GM12878 (cell line): ENCODE results near the gene SP1. TPM values are rescaled to one million over a fixed set of nuclear protein-coding genes. Genes with fewer than 3 reads are reported as not detected.

Experiments used
- ATAC-seq: fragments of 200-7000 bp; cut with Tn5 transposase; 3 replicates; pipeline ENCODE4 v1.9.1; 2020; ENCODE audit warnings: mild to moderate bottlenecking, moderate library complexity
- BruUV-seq: library from RNA; stranded (reverse); fragments of 400-500 nt; replicated peaks from 2 replicates; lab custom pipeline; 2021; lab: Mats Ljungman, UMichigan
- CTCF ChIA-PET: fragments of 300-600 bp; sonication (Branson Sonifier 250); formaldehyde crosslinking; extraction: SDS; loops from one replicate; lab custom pipeline; 2021; ENCODE audit warnings: inconsistent platforms; lab: Yijun Ruan, JAX
- POLR2A ChIA-PET: fragments of 350-600 bp; formaldehyde crosslinking; extraction: SDS; loops from one replicate; lab custom pipeline; 2021; ENCODE audit warnings: inconsistent platforms; lab: Charles Lee
- RAD21 ChIA-PET: fragments of 300-600 bp; sonication (Branson Sonifier 250); formaldehyde crosslinking; loops from one replicate; lab custom pipeline; 2023; ENCODE audit warnings: antibody characterized with exemption; ENCODE audit not compliant: unreplicated experiment; lab: Charles Lee
- SMC1A ChIA-PET: fragments of 300-600 bp; sonication (Branson Sonifier 250); formaldehyde crosslinking; loops from one replicate; lab custom pipeline; 2023; ENCODE audit not compliant: unreplicated experiment, uncharacterized antibody; lab: Charles Lee
- DNase-seq: peaks from one replicate; pipeline ENCODE4 v3.0.0-alpha.2; 2011; ENCODE audit warnings: low read depth, low spot score
- FAIRE-seq: peaks from 3 replicates; lab custom pipeline; 2011; peaks lifted over from hg19 to GRCh38; lab: Jason Lieb, UNC
- H2AFZ ChIP-seq: 2 replicates; pipeline ENCODE4 v1.6.0; 2011; ENCODE audit warnings: low read depth, low read length, control low read depth; ENCODE audit not compliant: control insufficient read depth
- H3K27ac ChIP-seq: 2 replicates; pipeline ENCODE4 v1.5.1; 2011; ENCODE audit warnings: control low read depth; ENCODE audit not compliant: control insufficient read depth, insufficient read depth
- H3K27me3 ChIP-seq, 2 experiments: replicated peaks in 1 of 2; 2 replicates each; pipeline versions ENCODE4 v1.6.0 to v1.6.1; 2011; ENCODE audit warnings: low read length in 1 of 2; ENCODE audit not compliant: control insufficient read depth in 2 of 2, insufficient read depth in 2 of 2
- H3K36me3 ChIP-seq, 2 experiments: 2 replicates each; pipeline ENCODE4 v1.5.1; 2011; ENCODE audit warnings: low read length in 1 of 2; ENCODE audit not compliant: control insufficient read depth in 2 of 2, insufficient read depth in 2 of 2
- H3K4me1 ChIP-seq: 2 replicates; pipeline ENCODE4 v1.6.1; 2011; ENCODE audit warnings: mild to moderate bottlenecking, low read length, moderate library complexity, mixed read lengths; ENCODE audit not compliant: control insufficient read depth, insufficient read depth
- H3K4me2 ChIP-seq: 2 replicates; pipeline ENCODE4 v1.6.0; 2011; ENCODE audit warnings: control low read depth; ENCODE audit not compliant: control insufficient read depth, insufficient read depth
- H3K4me3 ChIP-seq: fragments of 200-600 bp; sonication (generic); 2 replicates; pipeline ENCODE4 v1.5.1; 2016
- H3K79me2 ChIP-seq: 2 replicates; pipeline ENCODE4 v1.6.0; 2011; ENCODE audit warnings: low read length; ENCODE audit not compliant: control insufficient read depth, insufficient read depth
- H3K9ac ChIP-seq: 2 replicates; pipeline ENCODE4 v1.8.0; 2011; ENCODE audit warnings: low read length, control low read depth, mixed read lengths; ENCODE audit not compliant: control insufficient read depth, insufficient read depth
- H3K9me3 ChIP-seq: replicated peaks from 3 replicates; pipeline ENCODE4 v1.5.1; 2011; ENCODE audit warnings: mild to moderate bottlenecking, low read length; ENCODE audit not compliant: control insufficient read depth, insufficient read depth
- H4K20me1 ChIP-seq: 2 replicates; pipeline ENCODE4 v1.6.0; 2011; ENCODE audit not compliant: control insufficient read depth, insufficient read depth
- ATF7 ChIP-seq: fragments of 450-650 bp; IDR thresholded peaks from 2 replicates; pipeline ENCODE4 v1.6.1; 2016; ENCODE audit warnings: low read depth, mild to moderate bottlenecking
- EZH2 ChIP-seq: IDR thresholded peaks from 2 replicates; pipeline ENCODE4 v1.6.1; 2012; ENCODE audit warnings: low read depth, mild to moderate bottlenecking, control low read depth, inconsistent platforms, low read length, borderline replicate concordance; ENCODE audit not compliant: control insufficient read depth
- IKZF2 ChIP-seq, 2 experiments: fragments of 450-650 bp; IDR thresholded peaks; 2 replicates each; pipeline ENCODE4 v1.6.1; 2017; ENCODE audit warnings: mild to moderate bottlenecking in 2 of 2, moderate library complexity in 2 of 2
- JUNB ChIP-seq: IDR thresholded peaks from 2 replicates; pipeline ENCODE4 v1.6.1; 2016; ENCODE audit warnings: antibody characterized with exemption, mild to moderate bottlenecking
- NBN ChIP-seq: fragments of 450-650 bp; IDR thresholded peaks from 2 replicates; pipeline ENCODE4 v1.6.1; 2016
- PAX8 ChIP-seq: fragments of 450-650 bp; IDR thresholded peaks from 2 replicates; pipeline ENCODE4 v1.6.1; 2017; ENCODE audit warnings: mild to moderate bottlenecking, moderate library complexity
- POLR2A ChIP-seq: IDR thresholded peaks from 2 replicates; pipeline ENCODE4 v1.6.1; 2011; ENCODE audit warnings: low read depth, mild to moderate bottlenecking, low read length
- RAD21 ChIP-seq: IDR thresholded peaks from 2 replicates; pipeline ENCODE4 v1.6.1; 2011; ENCODE audit warnings: mild to moderate bottlenecking, low read depth, low read length, moderate library complexity; ENCODE audit not compliant: insufficient read depth
- SMC3 ChIP-seq: IDR thresholded peaks from 2 replicates; pipeline ENCODE4 v1.6.1; 2011; ENCODE audit warnings: low read length, improper control_type of control experiment, borderline replicate concordance
- WGBS: methylation state at CpG from one replicate; pipeline ENCODE4 v1.1.6; 2016; ENCODE audit warnings: low lambda C conversion rate; ENCODE audit not compliant: insufficient replicate concordance, insufficient coverage; ENCODE audit errors: missing lambda C conversion rate; 5-methylcytosine and 5-hydroxymethylcytosine counted together
- in situ Hi-C: fragments of 300-500 bp; cut with MboI; formaldehyde crosslinking; loops from 9 replicates; pipeline ENCODE4 v1.14.3; 2018; ENCODE audit warnings: mixed read lengths
- intact Hi-C: fragments of 100-400 bp; cut with micrococcal nuclease; formaldehyde crosslinking; loops from one replicate; pipeline ENCODE4 v1.14.2; 2022; ENCODE audit not compliant: unreplicated experiment
- polyA plus RNA-seq, 11 experiments: library from polyadenylated mRNA; depleted of rRNA in 4 of 11; unstranded in 6 of 11; stranded (reverse) in 5 of 11; fragments of >200 nt; fragmentation: Nextera tagmentation in 4 of 11; fragmentation: Illumina TruSeq in 1 of 11; extraction: Ambion mirVana in 4 of 11; extraction: Trizol in 1 of 11; gene quantifications; 1 replicate in 1 of 11; 2 replicates in 10 of 11; pipeline versions ENCODE4 v1.2.1 to v1.2.3, GENCODE V29; 2011 to 2016; ENCODE audit warnings: inconsistent platforms in 2 of 11, missing spikeins in 2 of 11, low read depth in 1 of 11
- total RNA-seq, 4 experiments: library from RNA; depleted of rRNA in 3 of 4; stranded (reverse); fragments of >200 nt in 3 of 4; fragmentation: Illumina TruSeq in 1 of 4; extraction: Trizol in 1 of 4; gene quantifications; 2 replicates each; pipeline versions ENCODE4 v1.2.1 to v1.2.3, GENCODE V29; 2013 to 2021
- TF ChIP-seq, protein P1 (sequence below): fragments of 450-650 bp; formaldehyde crosslinking; IDR thresholded peaks from 2 replicates; pipeline ENCODE4 v1.5.0; 2022; ENCODE audit warnings: mild to moderate bottlenecking, missing genetic modification characterization
- TF ChIP-seq, protein P2 (sequence below), 3 experiments: IDR thresholded peaks in 2 of 3; conservative IDR thresholded peaks in 1 of 3; 2 replicates each; pipeline ENCODE4 v1.5.1; 2011; ENCODE audit warnings: low read depth in 3 of 3, low read length in 3 of 3, mild to moderate bottlenecking in 3 of 3, control low read depth in 2 of 3, moderate library complexity in 2 of 3, inconsistent platforms in 1 of 3, mixed read lengths in 1 of 3; ENCODE audit not compliant: control insufficient read depth in 2 of 3, insufficient read depth in 1 of 3; ENCODE audit errors: extremely low read depth in 1 of 3
- TF ChIP-seq, protein P3 (sequence below): IDR thresholded peaks from 2 replicates; pipeline ENCODE4 v1.6.1; 2011; ENCODE audit warnings: borderline replicate concordance, low read depth, mild to moderate bottlenecking, moderate library complexity, low read length; ENCODE audit not compliant: insufficient read depth, poor library complexity, severe bottlenecking

SP1 gene
- total and polyA plus RNA-seq, 10 of the 15 experiments (the other 5 are each of a cell fraction or from before 2014, with no cell fraction given): 3.3 to 52.0 (median 25.2) TPM

DNA sequence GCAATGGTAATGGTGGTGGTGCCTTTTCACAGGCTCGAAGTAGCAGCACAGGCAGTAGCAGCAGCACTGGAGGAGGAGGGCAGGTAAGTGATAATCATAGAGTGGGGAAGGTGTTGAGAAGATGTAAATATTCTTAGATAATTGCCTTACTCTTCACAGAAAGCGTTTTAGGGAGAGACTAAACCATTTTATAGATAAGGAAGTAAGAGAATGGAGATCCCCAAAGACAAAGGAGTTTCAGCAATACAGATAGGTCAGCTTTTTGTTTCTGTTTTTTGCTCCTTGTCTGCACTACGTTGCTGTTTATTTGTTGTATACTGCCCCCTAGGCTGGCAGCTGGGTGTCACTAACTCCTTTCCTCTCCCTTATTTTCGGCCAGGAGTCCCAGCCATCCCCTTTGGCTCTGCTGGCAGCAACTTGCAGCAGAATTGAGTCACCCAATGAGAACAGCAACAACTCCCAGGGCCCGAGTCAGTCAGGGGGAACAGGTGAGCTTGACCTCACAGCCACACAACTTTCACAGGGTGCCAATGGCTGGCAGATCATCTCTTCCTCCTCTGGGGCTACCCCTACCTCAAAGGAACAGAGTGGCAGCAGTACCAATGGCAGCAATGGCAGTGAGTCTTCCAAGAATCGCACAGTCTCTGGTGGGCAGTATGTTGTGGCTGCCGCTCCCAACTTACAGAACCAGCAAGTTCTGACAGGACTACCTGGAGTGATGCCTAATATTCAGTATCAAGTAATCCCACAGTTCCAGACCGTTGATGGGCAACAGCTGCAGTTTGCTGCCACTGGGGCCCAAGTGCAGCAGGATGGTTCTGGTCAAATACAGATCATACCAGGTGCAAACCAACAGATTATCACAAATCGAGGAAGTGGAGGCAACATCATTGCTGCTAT lies 2.0 kb downstream of the SP1 start:
- intact Hi-C loops: loop anchor here (1.0 to 5.0 kb wide), 3 partner anchors 30 to 71 kb away; partner anchors contain the start of genes AMHR2 and PCBP2
- peak; percentile 61 for FAIRE-seq
- Histone ChIP-seq H3K9ac (peak overlapping the region; percentile 67), H3K27me3 (no peaks in the 10 kb centered on the region), H4K20me1 (peaks cover 4% of the 10 kb centered on the region; the same call in 1 of the 2 replicates), H3K79me2 (peaks cover 47% of the 10 kb centered on the region), H2AFZ (peak overlapping the region; percentile 20; the same call in 1 of the 2 replicates), H3K4me2 (peak overlapping the region; percentile 95), H3K4me1 (peaks cover 25% of the 10 kb centered on the region), H3K27ac (peak overlapping the region; percentile 78), H3K4me3 (peak overlapping the region; percentile 55), H3K36me3 (peaks cover 11% of the 10 kb centered on the region in 2 experiments; a peak in 3 of 4 replicates), H3K9me3 (no peaks in the 10 kb centered on the region; the same call in 2 of the 3 replicates)
- in situ Hi-C loops: no loop called here
- ChIA-PET SMC1A (interaction anchor here (0.7 to 6.9 kb wide), 17 partner anchors 8 to 127 kb away, joined by 3 to 124 read pairs (median 6); partner anchors contain the start of genes AAAS and AMHR2), POLR2A (interaction anchor here (0.7 to 5.5 kb wide), 9 partner anchors 15 to 116 kb away, joined by 3 to 37 read pairs (median 4); no protein-coding TSS in a partner anchor), RAD21 (interaction anchor here (0.6 to 6.4 kb wide), 17 partner anchors 16 to 126 kb away, joined by 3 to 91 read pairs (median 5); partner anchors contain the start of gene TARBP2), CTCF (interaction anchor here (0.7 to 8.1 kb wide), 26 partner anchors 8 to 316 kb away, joined by 3 to 164 read pairs (median 4); partner anchors contain the start of genes AAAS and NPFF)
- 41% methylated on average over 9 of the region's 9 CpGs for WGBS
- ATAC-seq: peak; percentile 11
- TF ChIP-seq SMC3: peak; percentile 55; the same call in 1 of the 2 replicates
- TF ChIP-seq, protein P1, sequence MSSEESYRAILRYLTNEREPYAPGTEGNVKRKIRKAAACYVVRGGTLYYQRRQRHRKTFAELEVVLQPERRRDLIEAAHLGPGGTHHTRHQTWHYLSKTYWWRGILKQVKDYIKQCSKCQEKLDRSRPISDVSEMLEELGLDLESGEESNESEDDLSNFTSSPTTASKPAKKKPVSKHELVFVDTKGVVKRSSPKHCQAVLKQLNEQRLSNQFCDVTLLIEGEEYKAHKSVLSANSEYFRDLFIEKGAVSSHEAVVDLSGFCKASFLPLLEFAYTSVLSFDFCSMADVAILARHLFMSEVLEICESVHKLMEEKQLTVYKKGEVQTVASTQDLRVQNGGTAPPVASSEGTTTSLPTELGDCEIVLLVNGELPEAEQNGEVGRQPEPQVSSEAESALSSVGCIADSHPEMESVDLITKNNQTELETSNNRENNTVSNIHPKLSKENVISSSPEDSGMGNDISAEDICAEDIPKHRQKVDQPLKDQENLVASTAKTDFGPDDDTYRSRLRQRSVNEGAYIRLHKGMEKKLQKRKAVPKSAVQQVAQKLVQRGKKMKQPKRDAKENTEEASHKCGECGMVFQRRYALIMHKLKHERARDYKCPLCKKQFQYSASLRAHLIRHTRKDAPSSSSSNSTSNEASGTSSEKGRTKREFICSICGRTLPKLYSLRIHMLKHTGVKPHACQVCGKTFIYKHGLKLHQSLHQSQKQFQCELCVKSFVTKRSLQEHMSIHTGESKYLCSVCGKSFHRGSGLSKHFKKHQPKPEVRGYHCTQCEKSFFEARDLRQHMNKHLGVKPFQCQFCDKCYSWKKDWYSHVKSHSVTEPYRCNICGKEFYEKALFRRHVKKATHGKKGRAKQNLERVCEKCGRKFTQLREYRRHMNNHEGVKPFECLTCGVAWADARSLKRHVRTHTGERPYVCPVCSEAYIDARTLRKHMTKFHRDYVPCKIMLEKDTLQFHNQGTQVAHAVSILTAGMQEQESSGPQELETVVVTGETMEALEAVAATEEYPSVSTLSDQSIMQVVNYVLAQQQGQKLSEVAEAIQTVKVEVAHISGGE (CRISPR knock-in tag): no peak
- TF ChIP-seq NBN: peak; percentile 17; the same call in 1 of the 2 replicates
- TF ChIP-seq PAX8: no peak
- peak; percentile 74 for TF ChIP-seq RAD21
- TF ChIP-seq, protein P2, sequence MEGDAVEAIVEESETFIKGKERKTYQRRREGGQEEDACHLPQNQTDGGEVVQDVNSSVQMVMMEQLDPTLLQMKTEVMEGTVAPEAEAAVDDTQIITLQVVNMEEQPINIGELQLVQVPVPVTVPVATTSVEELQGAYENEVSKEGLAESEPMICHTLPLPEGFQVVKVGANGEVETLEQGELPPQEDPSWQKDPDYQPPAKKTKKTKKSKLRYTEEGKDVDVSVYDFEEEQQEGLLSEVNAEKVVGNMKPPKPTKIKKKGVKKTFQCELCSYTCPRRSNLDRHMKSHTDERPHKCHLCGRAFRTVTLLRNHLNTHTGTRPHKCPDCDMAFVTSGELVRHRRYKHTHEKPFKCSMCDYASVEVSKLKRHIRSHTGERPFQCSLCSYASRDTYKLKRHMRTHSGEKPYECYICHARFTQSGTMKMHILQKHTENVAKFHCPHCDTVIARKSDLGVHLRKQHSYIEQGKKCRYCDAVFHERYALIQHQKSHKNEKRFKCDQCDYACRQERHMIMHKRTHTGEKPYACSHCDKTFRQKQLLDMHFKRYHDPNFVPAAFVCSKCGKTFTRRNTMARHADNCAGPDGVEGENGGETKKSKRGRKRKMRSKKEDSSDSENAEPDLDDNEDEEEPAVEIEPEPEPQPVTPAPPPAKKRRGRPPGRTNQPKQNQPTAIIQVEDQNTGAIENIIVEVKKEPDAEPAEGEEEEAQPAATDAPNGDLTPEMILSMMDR (IDR thresholded peaks at IDR 0.05 in 2 of 3, conservative IDR thresholded peaks at IDR 0.05 in 1 of 3; ENCODE audit: control insufficient read depth in 2 of 3, extremely low read depth in 1 of 3, insufficient read depth in 1 of 3, low read depth in 3 of 3, low read length in 3 of 3): peak; percentile 59 to 76 (median 60)
- TF ChIP-seq, protein P3, sequence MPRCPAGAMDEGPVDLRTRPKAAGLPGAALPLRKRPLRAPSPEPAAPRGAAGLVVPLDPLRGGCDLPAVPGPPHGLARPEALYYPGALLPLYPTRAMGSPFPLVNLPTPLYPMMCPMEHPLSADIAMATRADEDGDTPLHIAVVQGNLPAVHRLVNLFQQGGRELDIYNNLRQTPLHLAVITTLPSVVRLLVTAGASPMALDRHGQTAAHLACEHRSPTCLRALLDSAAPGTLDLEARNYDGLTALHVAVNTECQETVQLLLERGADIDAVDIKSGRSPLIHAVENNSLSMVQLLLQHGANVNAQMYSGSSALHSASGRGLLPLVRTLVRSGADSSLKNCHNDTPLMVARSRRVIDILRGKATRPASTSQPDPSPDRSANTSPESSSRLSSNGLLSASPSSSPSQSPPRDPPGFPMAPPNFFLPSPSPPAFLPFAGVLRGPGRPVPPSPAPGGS: no peak
- 0 out of 2 replicates have a peak, but pooled peaks have one; percentile 10 for TF ChIP-seq ATF7
- TF ChIP-seq IKZF2 (IDR thresholded peaks at IDR 0.05): peak in 1 of 2 experiments; percentile 21; a peak in 2 of 4 replicates
- no peak for TF ChIP-seq JUNB
- TF ChIP-seq POLR2A: 0 out of 2 replicates have a peak, but pooled peaks have one; percentile 1
- TF ChIP-seq EZH2: no peak
- TSS peak; percentile 73 for BruUV-seq
- peak; percentile 63 for DNase-seq
